C4-2B (cell line): ENCODE measurements around the gene L3MBTL4.

ENCODE experiments used
- ZFX ChIP-seq: fragments of 450-650 bp; IDR thresholded peaks from 2 replicates; pipeline ENCODE4 v1.6.1; 2017
- TF ChIP-seq, protein P1 (sequence below): fragments of 450-650 bp; conservative IDR thresholded peaks from 2 replicates; pipeline ENCODE4 v1.5.1; 2017; ENCODE audit warnings: mild to moderate bottlenecking

- TF ChIP-seq, protein P1, sequence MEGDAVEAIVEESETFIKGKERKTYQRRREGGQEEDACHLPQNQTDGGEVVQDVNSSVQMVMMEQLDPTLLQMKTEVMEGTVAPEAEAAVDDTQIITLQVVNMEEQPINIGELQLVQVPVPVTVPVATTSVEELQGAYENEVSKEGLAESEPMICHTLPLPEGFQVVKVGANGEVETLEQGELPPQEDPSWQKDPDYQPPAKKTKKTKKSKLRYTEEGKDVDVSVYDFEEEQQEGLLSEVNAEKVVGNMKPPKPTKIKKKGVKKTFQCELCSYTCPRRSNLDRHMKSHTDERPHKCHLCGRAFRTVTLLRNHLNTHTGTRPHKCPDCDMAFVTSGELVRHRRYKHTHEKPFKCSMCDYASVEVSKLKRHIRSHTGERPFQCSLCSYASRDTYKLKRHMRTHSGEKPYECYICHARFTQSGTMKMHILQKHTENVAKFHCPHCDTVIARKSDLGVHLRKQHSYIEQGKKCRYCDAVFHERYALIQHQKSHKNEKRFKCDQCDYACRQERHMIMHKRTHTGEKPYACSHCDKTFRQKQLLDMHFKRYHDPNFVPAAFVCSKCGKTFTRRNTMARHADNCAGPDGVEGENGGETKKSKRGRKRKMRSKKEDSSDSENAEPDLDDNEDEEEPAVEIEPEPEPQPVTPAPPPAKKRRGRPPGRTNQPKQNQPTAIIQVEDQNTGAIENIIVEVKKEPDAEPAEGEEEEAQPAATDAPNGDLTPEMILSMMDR, result no peak
- TF ChIP-seq ZFX, result no peak
Measured at GRCh38 chr18:6115710-6116109, 299.0 kb downstream of the L3MBTL4 start.
